ENCODE data around the gene EAF1.

The EAF1 gene

GRCh38 chr3:15427182-15427880, at the start of gene EAF1, which contains the start of gene METTL6 (continued):
- peak; percentile 25; the same call in 1 of the 2 replicates for TF ChIP-seq PRDM10 (tag by site-specific recombination; IDR thresholded peaks at IDR 0.05)

GRCh38 chr3:15377961-15378791, 49.2 kb upstream of the EAF1 start:
- Histone ChIP-seq H3K36me3 (ENCODE audit: control insufficient read depth in 2 of 2, insufficient read depth in 1 of 2, low read length in 2 of 2) (no peaks in the 10 kb centered on the region), H3K9me3 (ENCODE audit: control insufficient read depth, insufficient read depth, low read depth, low read length) (no peaks in the 10 kb centered on the region), H3K4me1 (ENCODE audit: control insufficient read depth, insufficient read depth, low read length) (no peaks in the 10 kb centered on the region), H3K4me3 (ENCODE audit: low read depth, low read length) (no peak overlapping the region), H3K27ac (ENCODE audit: extremely low read depth, low read depth, low read length) (no peak overlapping the region)
- ChIA-PET CTCF (interaction anchor here (0.6 to 3.9 kb wide), 9 partner anchors 11 to 112 kb away, joined by 3 to 58 read pairs (median 4); no protein-coding TSS in a partner anchor), POLR2A (no interaction called here)
- TF ChIP-seq ZBTB21 (tag by site-specific recombination; IDR thresholded peaks at IDR 0.05) (peak; percentile 97), SP2 (tag by site-specific recombination; IDR thresholded peaks at IDR 0.05) (peak; percentile 63), SP3 (tag by site-specific recombination; IDR thresholded peaks at IDR 0.05) (peak; percentile 77), ZNF692 (tag by site-specific recombination; IDR thresholded peaks at IDR 0.05) (peak; percentile 36; the same call in 1 of the 2 replicates), ZBTB11 (tag by site-specific recombination; conservative IDR thresholded peaks at IDR 0.05; ENCODE audit: low read depth) (peak; percentile 39; the same call in 1 of the 2 replicates), ZNF654 (tag by site-specific recombination; IDR thresholded peaks at IDR 0.05; ENCODE audit: low read depth) (peak; percentile 92), ZBTB1 (tag by site-specific recombination; IDR thresholded peaks at IDR 0.05) (no peak), KLF10 (tag by site-specific recombination; IDR thresholded peaks at IDR 0.05) (peak; percentile 75; the same call in 1 of the 2 replicates), CTCF (tag by site-specific recombination; IDR thresholded peaks at IDR 0.05) (peak; percentile 74), KLF17 (tag by site-specific recombination; IDR thresholded peaks at IDR 0.05) (peak; percentile 51; the same call in 1 of the 2 replicates), KLF9 (tag by site-specific recombination; IDR thresholded peaks at IDR 0.05; ENCODE audit: low read depth) (peak; percentile 68), ZXDB (tag by site-specific recombination; IDR thresholded peaks at IDR 0.05) (peak; percentile 77), ZNF530 (tag by site-specific recombination; IDR thresholded peaks at IDR 0.05; ENCODE audit: low read depth) (no peak), KLF8 (tag by site-specific recombination; IDR thresholded peaks at IDR 0.05) (peak; percentile 64; the same call in 1 of the 2 replicates), ZSCAN30 (tag by site-specific recombination; IDR thresholded peaks at IDR 0.05) (0 out of 2 replicates have a peak, but pooled peaks have one; percentile 36), GLI2 (tag by site-specific recombination; IDR thresholded peaks at IDR 0.05; ENCODE audit: borderline replicate concordance, low read depth) (no peak), ZNF792 (tag by site-specific recombination; IDR thresholded peaks at IDR 0.05) (no peak), ZNF394 (tag by site-specific recombination; IDR thresholded peaks at IDR 0.05; ENCODE audit: borderline replicate concordance) (peak; percentile 51; the same call in 1 of the 2 replicates), ZNF23 (tag by site-specific recombination; IDR thresholded peaks at IDR 0.05; ENCODE audit: borderline replicate concordance) (no peak), KLF16 (tag by site-specific recombination; IDR thresholded peaks at IDR 0.05) (peak; percentile 74), ZBTB17 (tag by site-specific recombination; IDR thresholded peaks at IDR 0.05) (0 out of 2 replicates have a peak, but pooled peaks have one; percentile 20)
